ENCODE measurements around the gene IFT57.
"Not testable (repeated sequence)": the region's sequence is repeated elsewhere in the genome, so short reads cannot be mapped to it uniquely, and the experiment has no call there.

The IFT57 gene

GRCh38 chr3:108221911-108222852 lies at the start of gene IFT57:
Gene IFT57 (minus strand): TSS chr3:108222424. CDS start chr3:108222322, 102 bp downstream.
- Histone ChIP-seq H3K9me2 (replicated peaks; ENCODE audit: insufficient read depth, low read length) (no peaks in the 10 kb centered on the region), H3K36me3 (ENCODE audit: low read length) (peaks cover 2% of the 10 kb centered on the region; the same call in 1 of the 2 replicates), H4K20me1 (ENCODE audit: low read depth, low read length) (no peaks in the 10 kb centered on the region), H3K27me3 (ENCODE audit: low read length) (no peaks in the 10 kb centered on the region), H3K79me2 (ENCODE audit: insufficient read depth, low read length) (no peaks in the 10 kb centered on the region), H3K27ac (ENCODE audit: low read depth, low read length) (peak within 1 kb of the TSS; percentile 68), H3K4me2 (ENCODE audit: low read depth, low read length, poor library complexity, severe bottlenecking) (peak within 1 kb of the TSS; percentile 82), H3F3A (ENCODE audit: insufficient read depth) (peaks cover 17% of the 10 kb centered on the region), H3K9ac (ENCODE audit: low read length) (peak within 1 kb of the TSS; percentile 51), H3K4me3 (ENCODE audit: insufficient read depth, low read length, poor library complexity, severe bottlenecking) (peak within 1 kb of the TSS; percentile 65), H3K9me3 (ENCODE audit: insufficient read depth, low read length) (no peaks in the 10 kb centered on the region), H2AFZ (ENCODE audit: low read depth, low read length, severe bottlenecking) (peak within 1 kb of the TSS; percentile 90)
- no peak for TF ChIP-seq EZH2phosphoT487 (conservative IDR thresholded peaks at IDR 0.05; ENCODE audit: low read length)
- TF ChIP-seq CTCF (IDR thresholded peaks at IDR 0.05; ENCODE audit: insufficient read depth, low read length, poor library complexity, severe bottlenecking): no peak

- Histone ChIP-seq H3K4me3 (ENCODE audit: insufficient read depth, low read length, poor library complexity, severe bottlenecking) (no peak overlapping the region), H3K9ac (ENCODE audit: low read length) (no peak overlapping the region), H3K4me2 (ENCODE audit: low read depth, low read length, poor library complexity, severe bottlenecking) (no peak overlapping the region), H3K9me3 (ENCODE audit: insufficient read depth, low read length) (no peaks in the 10 kb centered on the region), H2AFZ (ENCODE audit: low read depth, low read length, severe bottlenecking) (no peak overlapping the region), H3F3A (ENCODE audit: insufficient read depth) (no peaks in the 10 kb centered on the region), H3K27me3 (ENCODE audit: low read length) (no peaks in the 10 kb centered on the region), H3K9me2 (replicated peaks; ENCODE audit: insufficient read depth, low read length) (0 out of 2 replicates have a peak, but pooled peaks cover 5% of the 10 kb centered on the region), H3K27ac (ENCODE audit: low read depth, low read length) (no peak overlapping the region), H4K20me1 (ENCODE audit: low read depth, low read length) (no peaks in the 10 kb centered on the region), H3K79me2 (ENCODE audit: insufficient read depth, low read length) (no peaks in the 10 kb centered on the region), H3K36me3 (ENCODE audit: low read length) (no peaks in the 10 kb centered on the region)
- TF ChIP-seq EZH2phosphoT487 (conservative IDR thresholded peaks at IDR 0.05; ENCODE audit: low read length): no peak
- no peak for TF ChIP-seq CTCF (IDR thresholded peaks at IDR 0.05; ENCODE audit: insufficient read depth, low read length, poor library complexity, severe bottlenecking)
These were observed 49.4 kb upstream of the IFT57 start for GRCh38 chr3:108271626-108272025.

- H3K9me3 ChIP-seq (ENCODE audit: insufficient read depth, low read length); H3K9ac ChIP-seq (ENCODE audit: low read length); H3F3A ChIP-seq (ENCODE audit: insufficient read depth); H2AFZ ChIP-seq (ENCODE audit: low read depth, low read length, severe bottlenecking); H3K9me2 ChIP-seq (replicated peaks; ENCODE audit: insufficient read depth, low read length); H4K20me1 ChIP-seq (ENCODE audit: low read depth, low read length); H3K4me3 ChIP-seq (ENCODE audit: insufficient read depth, low read length, poor library complexity, severe bottlenecking); H3K4me2 ChIP-seq (ENCODE audit: low read depth, low read length, poor library complexity, severe bottlenecking); H3K27ac ChIP-seq (ENCODE audit: low read depth, low read length); H3K79me2 ChIP-seq (ENCODE audit: insufficient read depth, low read length); H3K27me3 ChIP-seq (ENCODE audit: low read length); H3K36me3 ChIP-seq (ENCODE audit: low read length): not testable (repeated sequence)
These were observed 46.0 kb upstream of the IFT57 start for GRCh38 chr3:108268235-108268634.

- not testable (repeated sequence) for H3K27ac ChIP-seq (ENCODE audit: low read depth, low read length); H2AFZ ChIP-seq (ENCODE audit: low read depth, low read length, severe bottlenecking)
These were observed 42.5 kb upstream of the IFT57 start for GRCh38 chr3:108264534-108265298.

More at GRCh38 chr3:108264534-108265298, 42.5 kb upstream of the IFT57 start:
- not testable (repeated sequence) for H3F3A ChIP-seq (ENCODE audit: insufficient read depth); H3K79me2 ChIP-seq (ENCODE audit: insufficient read depth, low read length); H3K36me3 ChIP-seq (ENCODE audit: low read length); H3K4me3 ChIP-seq (ENCODE audit: insufficient read depth, low read length, poor library complexity, severe bottlenecking); H4K20me1 ChIP-seq (ENCODE audit: low read depth, low read length); H3K4me2 ChIP-seq (ENCODE audit: low read depth, low read length, poor library complexity, severe bottlenecking); H3K27me3 ChIP-seq (ENCODE audit: low read length); H3K9me2 ChIP-seq (replicated peaks; ENCODE audit: insufficient read depth, low read length); H3K9me3 ChIP-seq (ENCODE audit: insufficient read depth, low read length); H3K9ac ChIP-seq (ENCODE audit: low read length)

Measured in SU-DHL-6 (cell line).